NCI-H2081 treated with DMSO at 0.1 percent for 48 hours (cell line): Measurements from ENCODE around the gene VRK3.

Experiments used
- DNase-seq: peaks from one replicate; lab custom pipeline; 2025; lab: John Stamatoyannopoulos, UW

Gene VRK3

GRCh38 chr19:49930483-49931011, 94.6 kb downstream of the VRK3 start:
- DNase-seq, result no peak

DNA sequence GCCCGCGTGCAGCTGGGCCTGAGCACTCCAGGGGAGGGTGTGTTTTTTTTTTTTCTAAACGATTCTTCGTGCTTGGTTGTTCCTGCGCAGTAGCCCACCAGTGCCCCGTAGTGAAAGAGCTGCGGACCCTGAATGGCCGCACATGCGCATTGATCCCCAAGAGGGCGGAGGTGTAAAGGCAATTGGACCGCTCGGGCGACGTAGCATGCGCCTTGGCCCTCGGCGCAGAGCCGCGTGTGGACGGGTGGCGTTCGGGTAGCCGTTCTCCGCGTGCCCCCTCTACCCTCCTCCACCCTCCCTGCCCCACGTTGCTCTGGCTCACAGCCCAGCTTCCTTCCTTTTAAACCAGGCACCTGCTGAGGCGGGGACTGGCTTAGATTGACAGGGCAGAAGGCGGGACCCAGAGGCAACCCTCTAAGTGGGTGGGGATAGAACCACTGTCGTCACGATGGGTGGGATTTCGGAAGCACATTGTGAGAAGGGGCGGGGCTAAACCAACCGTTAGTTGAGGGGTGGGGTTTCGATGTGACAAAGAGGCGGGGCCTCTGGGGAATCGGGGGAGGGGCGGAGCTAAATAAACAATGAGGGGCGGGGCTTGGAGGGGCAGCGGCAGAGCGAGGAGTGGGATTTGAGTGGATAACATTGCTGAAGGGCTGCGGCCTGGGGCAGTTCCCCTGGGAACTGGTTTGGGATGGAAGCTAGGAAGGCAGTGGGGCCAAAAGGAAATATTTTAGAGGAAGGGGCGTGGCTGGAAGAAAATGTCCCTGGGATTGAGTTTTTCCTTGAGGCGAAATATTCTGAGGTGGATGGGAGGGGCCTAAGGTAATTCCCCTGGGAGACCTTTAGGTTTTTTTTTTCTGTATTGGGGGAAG, 95.3 kb downstream of the VRK3 start:
- DNase-seq, result peak; percentile 86

DNA sequence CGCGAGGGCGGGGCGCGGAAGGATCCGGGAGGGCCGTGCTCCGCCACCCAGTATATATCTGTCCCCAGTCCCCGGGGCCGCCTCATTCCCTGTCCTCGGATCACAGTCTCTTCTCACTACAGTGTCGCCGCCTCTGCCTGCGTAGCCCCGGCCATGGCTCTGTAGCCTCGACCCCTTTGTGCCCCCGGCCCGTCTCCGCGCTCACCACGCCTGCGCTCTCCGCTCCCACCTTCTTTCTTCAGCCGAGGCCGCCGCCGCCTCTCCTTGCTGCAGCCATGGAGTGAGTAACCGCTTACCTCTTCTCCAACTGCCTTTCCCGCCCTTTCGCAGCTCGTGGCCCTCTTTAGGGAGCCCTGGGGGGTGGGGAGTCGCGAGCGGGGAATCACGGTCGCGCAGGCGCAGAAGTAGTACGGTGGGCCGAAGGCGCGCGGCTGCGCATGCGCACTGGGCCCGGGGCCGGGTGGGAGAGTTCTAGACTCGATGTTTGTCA, 96.0 kb downstream of the VRK3 start, which contains the start of the genes ATF5 and NUP62:
Gene ATF5 (plus strand): TSS at position 85 of the 490 bp plus-strand sequence. CDS start 1,646 bp downstream, outside the sequence.
Gene NUP62 (minus strand): TSS at position 384 of the 490 bp plus-strand sequence. CDS start 19,697 bp downstream, outside the sequence.
- DNase-seq, result peak; percentile 65

- DNase-seq, result no peak
Observed at GRCh38 chr19:49927526-49928264, 97.5 kb downstream of the VRK3 start.

DNA sequence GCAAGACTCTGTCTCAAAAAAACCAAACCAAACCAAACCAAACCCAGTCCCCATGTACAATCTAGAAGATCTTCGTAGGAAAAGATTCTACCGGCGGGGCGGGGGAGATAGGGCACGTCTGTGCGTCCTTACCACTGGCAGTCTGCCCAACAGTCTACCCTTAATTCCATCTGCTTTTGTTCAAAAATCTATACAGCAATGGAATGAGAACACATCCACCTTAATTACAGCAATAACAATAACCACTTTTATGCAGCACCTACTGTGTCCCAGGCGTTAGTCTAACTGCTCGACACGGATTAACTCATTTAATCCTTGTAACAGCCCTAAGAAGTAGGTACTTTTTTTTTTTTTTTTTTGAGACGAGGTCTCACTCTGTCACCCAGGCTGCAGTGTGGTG, 98.7 kb downstream of the VRK3 start:
- DNase-seq, result no peak
